ENCODE results near the gene ZNHIT1. TPM values are rescaled to one million over a fixed set of nuclear protein-coding genes. Genes with fewer than 3 reads are reported as not detected.

Gene ZNHIT1
- total RNA-seq, 2 donors from 2014 or later: 65.3 to 69.6 TPM

DNA sequence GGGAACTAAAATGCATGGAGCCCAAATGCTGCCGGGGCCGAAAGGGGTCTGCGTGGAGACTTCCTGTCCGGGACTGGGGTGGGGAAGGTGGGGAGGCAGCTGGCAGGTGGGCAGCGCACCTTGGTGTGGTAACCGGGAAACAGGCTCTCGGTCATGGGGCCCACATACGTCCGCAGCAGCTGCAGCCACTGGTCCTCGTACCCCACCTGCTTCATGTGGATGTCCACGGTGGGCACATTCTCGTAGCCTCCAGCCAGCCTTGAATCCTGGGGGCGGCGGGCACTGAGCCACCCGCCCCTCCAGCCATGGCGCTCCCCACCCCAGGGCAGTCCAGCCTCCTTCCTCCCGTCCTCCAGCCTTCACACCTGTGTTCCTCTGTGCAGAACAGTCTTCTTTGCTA, 10.5 kb upstream of the ZNHIT1 start:
- H3K4me3 ChIP-seq: no peak overlapping the region
- TF ChIP-seq CTCF (IDR thresholded peaks at IDR 0.05): no peak
- no peak overlapping the region for H3K27ac ChIP-seq
- peaks cover 48% of the 10 kb centered on the region for H3K36me3 ChIP-seq
- no peak for DNase-seq (ENCODE audit: low spot score)
- H3K9me3 ChIP-seq: no peaks in the 10 kb centered on the region
- H3K27me3 ChIP-seq: peaks cover 0 to 2% of the 10 kb centered on the region in 2 donors
- H3K4me1 ChIP-seq: no peaks in the 10 kb centered on the region

DNA sequence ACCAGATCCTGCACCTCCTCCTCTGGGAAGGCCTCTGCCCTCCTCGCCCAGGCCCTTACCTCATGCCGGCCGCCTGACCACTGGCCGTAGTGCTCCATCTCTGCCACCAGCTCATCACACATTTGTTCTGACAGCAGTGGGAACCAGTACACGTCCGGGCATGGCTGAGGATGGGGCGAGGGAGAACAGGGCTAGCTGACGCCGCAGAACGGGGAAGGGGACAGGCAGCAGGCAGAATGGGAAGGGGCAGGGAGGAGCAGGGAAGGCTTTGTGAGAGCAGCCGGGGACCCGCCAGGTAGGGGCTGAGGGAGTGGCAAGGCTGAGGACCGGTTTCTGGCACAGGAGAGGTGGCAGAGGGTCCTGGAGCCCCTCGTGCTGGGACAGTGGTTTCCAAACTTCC, 9.2 kb upstream of the ZNHIT1 start:
- Histone ChIP-seq H3K9me3 (no peaks in the 10 kb centered on the region), H3K27ac (no peak overlapping the region), H3K4me1 (no peaks in the 10 kb centered on the region), H3K4me3 (no peak overlapping the region), H3K27me3 (no peaks in the 10 kb centered on the region), H3K36me3 (peaks cover 54% of the 10 kb centered on the region)
- no peak for DNase-seq (ENCODE audit: low spot score)
- TF ChIP-seq CTCF (IDR thresholded peaks at IDR 0.05): no peak

GRCh38 chr7:101210143-101210542, 7.8 kb upstream of the ZNHIT1 start:
- Histone ChIP-seq H3K27me3 (no peaks in the 10 kb centered on the region), H3K27ac (no peak overlapping the region), H3K36me3 (peaks cover 62% of the 10 kb centered on the region), H3K4me1 (no peaks in the 10 kb centered on the region), H3K4me3 (no peak overlapping the region), H3K9me3 (no peaks in the 10 kb centered on the region)
- DNase-seq (ENCODE audit: low spot score): no peak
- no peak for TF ChIP-seq CTCF (IDR thresholded peaks at IDR 0.05)

GRCh38 chr7:101211501-101211900, 6.5 kb upstream of the ZNHIT1 start:
- Histone ChIP-seq H3K27me3 (no peaks in the 10 kb centered on the region), H3K4me3 (no peak overlapping the region), H3K9me3 (no peaks in the 10 kb centered on the region), H3K4me1 (peaks cover 0 to 9% of the 10 kb centered on the region in 2 donors), H3K27ac (no peak overlapping the region), H3K36me3 (peaks cover 59% of the 10 kb centered on the region)
- no peak for TF ChIP-seq CTCF (IDR thresholded peaks at IDR 0.05)
- DNase-seq (ENCODE audit: low spot score): no peak

- Histone ChIP-seq H3K27me3 (no peaks in the 10 kb centered on the region), H3K27ac (no peak overlapping the region), H3K36me3 (peaks cover 57% of the 10 kb centered on the region), H3K4me3 (no peak overlapping the region), H3K4me1 (peaks cover 0 to 15% of the 10 kb centered on the region in 2 donors), H3K9me3 (no peaks in the 10 kb centered on the region)
- no peak for TF ChIP-seq CTCF (IDR thresholded peaks at IDR 0.05)
- no peak for DNase-seq (ENCODE audit: low spot score)
Measured at GRCh38 chr7:101212014-101212413, 6.0 kb upstream of the ZNHIT1 start.

Measured in right atrium auricular region (tissue), 2 donors.